Hematopoietic multipotent progenitor cell treated with erythropoietin and hydrocortisone succinate and interleukin-3 and kit ligand, for 15 days (in vitro differentiated cells): ENCODE data around the gene WDR3.

Source experiments
- DNase-seq: peaks from one replicate; pipeline ENCODE4 v3.0.0-alpha.2; 2015; ENCODE audit warnings: low spot score

The WDR3 gene

DNA sequence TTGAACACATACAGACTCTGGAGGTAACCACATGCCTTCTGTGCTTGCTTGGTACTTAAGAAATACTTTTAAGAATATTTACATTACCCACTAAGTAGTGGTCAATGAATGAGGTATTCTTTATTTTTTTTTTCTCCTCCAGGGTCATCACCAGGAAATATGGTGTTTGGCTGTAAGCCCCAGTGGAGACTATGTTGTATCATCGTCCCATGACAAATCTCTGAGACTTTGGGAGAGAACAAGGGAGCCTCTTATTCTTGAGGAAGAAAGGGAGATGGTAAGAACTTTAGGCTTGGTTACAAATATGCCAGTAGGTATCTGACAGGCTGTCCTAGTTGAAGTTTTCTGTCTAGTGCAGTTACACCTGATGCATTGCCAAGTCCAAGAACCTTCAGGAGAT is 22.8 kb downstream of the WDR3 start:
- DNase-seq = no peak

DNA sequence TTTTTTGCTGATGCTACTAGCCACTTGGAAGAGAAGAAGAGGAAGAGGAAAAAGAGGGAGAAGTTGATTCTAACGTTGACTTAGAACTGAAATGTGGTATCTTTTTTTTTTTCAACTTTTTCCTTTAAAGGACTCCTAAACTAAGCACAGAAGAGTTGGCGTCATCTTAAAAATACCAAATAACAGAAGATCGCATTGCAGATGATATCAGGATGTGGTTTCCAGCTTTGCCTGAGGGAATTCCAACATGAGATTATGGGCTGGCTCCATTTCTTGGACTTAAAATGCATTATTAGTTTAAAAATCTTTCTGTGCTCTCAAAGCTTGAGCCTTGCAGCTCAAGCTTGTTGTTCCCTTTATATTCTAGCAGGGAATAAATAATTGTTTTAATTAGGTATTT is 29.8 kb downstream of the WDR3 start:
- no peak for DNase-seq

DNA sequence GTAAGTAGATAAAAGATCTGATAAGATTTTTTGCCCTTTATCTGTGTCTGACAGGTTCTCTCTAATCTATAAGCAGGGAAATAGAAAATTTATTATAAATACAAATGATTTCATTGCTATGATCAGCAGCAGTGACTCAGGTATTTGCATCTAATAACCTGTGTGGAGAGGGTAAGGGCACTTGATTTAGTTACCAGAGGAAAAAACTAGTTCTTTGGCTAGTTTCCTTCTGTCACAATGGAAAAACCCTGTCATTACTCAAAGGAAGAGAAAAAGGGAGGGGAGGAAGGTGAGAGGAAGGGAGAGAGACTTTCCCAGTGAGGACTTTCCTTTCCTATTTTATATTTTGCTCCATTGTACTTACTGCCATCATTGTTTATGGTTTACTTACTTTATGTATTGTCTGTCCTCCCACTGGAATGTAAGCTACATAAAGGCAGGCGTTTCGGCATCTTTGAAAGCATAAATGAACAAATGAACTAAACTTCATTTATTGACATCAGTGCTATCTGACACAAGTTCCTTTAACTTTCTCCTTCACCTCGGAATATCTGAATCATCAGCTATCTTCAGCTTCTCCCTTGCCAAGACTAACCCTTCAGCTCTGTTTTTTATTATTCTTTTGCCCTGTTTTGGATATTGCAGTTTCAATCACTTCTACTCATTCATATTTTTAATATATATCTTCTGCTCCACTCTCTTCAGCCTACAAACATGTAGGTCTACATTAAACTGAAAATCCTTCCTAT is 34.9 kb downstream of the WDR3 start:
- no peak for DNase-seq

DNA sequence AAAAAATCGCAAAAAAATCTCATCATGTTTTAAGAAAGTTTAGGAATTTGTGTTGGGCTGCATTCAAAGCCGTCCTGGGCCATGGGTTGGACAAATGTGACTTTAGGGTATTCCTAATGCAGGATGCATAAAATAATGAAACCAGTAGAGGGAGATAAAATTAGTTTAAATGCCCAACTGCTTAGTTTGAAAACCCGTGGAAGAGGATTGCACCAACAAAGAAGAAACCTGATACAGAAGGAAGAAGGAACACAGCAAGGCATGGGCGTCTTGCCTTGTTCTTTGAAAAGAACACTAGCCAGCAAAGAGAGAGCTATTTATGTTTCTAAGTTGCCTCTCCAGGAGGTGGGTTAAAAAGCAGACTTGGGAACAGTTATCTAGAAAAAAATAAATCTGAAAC is 37.9 kb downstream of the WDR3 start:
- no peak for DNase-seq

DNA sequence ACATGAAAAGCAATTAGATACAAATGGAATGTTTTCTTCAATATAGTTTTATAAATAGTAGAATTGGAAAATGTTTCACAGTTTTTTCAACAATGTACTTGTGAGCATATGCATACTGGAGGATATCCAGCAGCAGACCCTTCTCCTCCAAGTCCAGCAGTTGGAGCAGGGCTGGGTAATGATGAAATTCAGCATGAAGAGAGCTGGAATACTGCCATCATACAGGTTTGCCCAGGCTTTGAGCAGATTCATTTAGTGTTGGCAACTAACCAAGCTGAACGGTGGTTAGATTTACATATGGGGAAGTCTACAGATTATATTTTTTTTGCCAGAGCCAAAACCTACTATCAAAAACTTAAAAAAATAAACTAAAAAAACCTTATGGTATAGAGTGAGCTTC is 38.3 kb downstream of the WDR3 start:
- DNase-seq = no peak

DNA sequence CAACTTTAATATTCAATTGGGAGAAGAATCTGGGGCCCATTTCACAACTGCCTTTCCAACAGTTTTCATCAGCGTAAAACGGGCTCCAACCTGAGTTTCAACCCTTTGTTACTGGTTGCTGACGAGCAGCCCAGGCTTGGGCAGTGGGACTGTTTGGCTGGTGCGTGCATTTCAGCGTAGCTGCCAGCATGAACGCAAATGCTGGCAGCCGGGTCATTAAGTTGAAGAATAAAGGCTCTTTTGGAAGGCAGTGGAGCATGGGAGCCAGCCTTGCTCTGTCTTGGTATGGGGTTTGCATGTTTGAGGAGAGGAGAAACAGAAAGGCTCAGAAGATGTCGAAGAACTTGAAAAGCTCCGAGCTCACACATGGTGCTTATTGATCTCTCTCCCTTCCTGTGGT is 40.7 kb downstream of the WDR3 start:
- no peak for DNase-seq

DNA sequence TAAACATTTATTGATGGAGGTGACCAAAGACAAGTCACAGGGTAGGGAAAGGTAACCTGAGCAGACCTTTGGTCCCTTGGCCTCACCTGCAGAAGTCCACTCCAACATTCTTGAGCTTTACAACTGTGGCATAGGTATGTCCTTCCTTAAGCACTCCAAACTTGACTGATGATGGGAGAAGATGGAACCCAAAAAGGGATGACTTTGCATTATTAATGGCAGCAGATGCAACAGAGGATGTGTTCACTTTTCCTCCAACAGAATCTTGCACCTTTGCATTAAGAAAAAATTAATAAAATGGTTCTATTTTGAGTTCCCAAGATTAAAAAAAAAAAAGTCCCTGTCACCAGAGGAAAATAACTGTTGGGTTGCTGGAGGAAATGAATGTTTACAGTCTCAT is 42.2 kb downstream of the WDR3 start:
- DNase-seq = no peak

DNA sequence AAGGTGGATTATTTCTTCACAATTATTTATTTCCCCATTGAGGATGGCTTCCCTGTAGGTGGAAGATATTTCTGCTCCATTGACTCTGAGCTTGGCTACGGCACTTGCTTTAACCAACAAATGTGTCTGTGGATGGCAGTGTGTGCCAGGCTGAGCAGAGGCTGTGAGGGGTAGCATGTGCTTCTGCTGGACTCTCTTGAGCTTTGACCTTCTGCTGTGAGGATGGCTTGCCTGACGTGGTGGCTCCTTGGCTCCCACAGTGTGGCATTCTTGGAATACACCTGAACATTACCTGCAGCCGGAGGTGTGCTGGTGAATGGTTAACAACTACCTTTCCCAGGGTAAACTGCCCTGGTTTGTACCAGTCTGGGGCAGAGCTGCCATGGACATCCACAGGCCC is 46.8 kb downstream of the WDR3 start:
- no peak for DNase-seq

DNA sequence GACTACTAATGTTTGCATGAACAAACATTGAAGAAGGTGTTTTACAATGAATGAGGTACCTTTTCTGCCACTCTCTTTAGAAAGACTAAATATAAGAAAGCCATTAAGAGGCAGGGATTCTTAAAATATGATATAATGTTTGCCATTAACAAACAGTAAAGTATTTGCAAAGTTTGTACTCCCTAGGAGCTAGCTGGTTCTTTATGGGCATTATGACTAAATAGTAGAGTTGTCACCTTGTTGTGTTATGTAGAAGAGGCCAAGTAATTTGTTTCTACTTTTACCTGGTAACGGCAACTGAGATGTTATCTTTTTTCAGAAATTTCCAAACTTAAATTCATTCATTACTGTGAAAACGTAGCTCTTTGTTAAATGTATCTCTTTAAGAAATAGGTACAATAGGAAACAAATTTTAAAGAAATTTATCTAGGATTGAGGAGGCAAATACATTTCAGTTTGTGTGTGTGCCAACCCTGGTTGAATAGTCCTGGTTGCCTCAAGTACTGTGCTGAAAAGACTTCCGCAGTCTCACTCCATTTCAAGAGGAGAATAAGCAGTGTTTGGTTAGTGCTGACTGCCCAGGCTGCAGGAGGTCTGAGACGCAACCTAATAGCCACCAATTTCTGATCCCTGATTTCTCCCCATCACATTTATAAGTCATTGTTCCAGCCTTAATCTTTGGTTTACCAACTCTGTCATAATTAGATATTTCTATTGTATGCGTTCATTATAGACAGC is 52.1 kb downstream of the WDR3 start:
- no peak for DNase-seq

DNA sequence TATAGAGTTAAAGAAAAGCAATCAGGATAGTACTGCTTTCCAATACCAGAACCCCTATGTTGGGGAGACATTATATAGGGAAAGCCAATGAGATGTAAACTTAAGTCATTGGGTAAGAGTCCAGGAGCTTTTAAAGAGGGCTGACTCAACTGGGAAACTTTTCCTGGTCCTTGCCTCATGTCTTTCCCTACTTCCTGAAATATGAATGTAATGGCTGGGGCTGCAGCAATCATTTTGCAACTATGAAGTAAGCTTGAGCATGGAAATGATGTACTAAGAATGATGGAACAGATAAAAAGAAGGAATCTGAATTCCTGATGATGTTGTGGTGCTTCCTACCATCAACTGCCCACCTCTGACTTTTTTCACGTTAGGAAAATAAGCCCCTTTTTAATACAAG is 55.7 kb downstream of the WDR3 start:
- DNase-seq = no peak

DNA sequence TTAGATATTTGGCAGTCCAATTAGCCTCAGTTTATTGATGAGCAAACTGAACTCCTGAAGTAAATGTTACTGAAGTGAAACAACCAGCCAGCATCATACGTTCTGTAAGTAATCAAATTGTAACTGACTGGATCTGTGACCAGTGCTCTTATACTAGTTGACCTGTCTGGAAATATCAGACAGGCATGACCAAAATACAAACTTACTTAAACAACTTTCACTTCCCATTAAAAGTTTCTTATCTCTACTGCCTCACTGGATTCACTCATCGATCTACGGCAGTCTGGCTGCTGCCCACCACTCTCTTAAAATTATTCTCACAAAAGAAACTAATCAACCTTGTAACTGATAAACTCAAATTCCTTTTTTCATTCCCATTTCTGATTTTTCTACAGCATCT is 56.4 kb downstream of the WDR3 start:
- no peak for DNase-seq

DNA sequence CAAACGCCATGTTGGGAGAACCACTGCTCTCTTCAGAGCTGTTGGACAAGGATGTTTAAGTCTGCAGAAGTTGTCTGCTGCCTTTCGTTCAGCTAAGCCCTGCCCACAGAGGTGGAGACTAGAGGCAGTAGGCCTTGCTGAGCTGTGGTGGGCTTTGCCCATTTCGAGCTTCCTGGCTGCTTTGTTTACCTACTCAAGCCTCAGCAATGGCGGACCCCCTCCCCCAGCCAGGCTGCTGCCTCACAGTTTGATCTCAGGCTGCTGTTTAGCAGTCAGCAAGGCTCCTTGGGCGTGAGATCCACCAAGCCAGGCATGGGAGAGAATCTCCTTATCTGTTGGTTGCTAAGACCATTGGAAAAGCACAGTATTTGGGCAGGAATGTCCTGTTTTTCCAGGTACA is 74.8 kb downstream of the WDR3 start:
- DNase-seq = no peak

DNA sequence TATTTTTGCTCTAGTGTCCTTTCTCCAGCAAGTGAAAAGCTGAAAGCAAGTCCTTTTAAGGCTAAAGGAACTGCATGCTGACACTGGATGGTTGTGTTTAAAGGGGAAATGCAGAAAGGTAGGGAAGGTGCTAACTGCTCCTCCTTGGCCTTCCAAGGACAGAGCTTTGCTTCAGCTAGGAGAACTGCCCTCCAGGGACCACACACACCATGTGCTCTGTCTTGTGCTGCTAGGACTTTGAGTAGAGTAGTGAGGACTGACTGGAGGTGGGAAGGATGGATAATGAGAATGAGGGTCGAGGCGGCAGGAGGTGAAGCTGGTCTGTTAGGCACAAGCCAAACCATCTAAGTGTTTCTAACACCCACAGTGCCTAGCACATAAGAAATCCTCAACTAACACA is 77.9 kb downstream of the WDR3 start:
- no peak for DNase-seq

DNA sequence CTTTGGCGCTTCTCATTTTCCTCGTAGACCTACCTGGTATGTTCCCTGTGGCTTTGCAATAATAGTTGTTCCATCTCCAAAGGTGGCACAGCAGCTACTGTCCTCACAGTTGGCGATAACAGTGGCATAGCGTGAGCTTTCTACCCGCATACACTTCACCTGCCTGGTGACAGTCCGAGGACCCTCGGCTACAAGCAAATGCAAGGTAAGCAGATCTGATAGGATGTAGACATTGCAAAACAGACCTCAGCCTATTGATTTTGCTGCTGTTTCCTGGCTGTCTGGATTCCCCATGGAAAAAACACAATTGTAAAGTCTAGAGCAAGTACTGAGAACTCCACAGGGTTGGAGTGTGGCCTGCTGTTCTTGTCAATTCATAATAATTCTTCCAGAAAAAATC is 78.5 kb downstream of the WDR3 start:
- DNase-seq = no peak

DNA sequence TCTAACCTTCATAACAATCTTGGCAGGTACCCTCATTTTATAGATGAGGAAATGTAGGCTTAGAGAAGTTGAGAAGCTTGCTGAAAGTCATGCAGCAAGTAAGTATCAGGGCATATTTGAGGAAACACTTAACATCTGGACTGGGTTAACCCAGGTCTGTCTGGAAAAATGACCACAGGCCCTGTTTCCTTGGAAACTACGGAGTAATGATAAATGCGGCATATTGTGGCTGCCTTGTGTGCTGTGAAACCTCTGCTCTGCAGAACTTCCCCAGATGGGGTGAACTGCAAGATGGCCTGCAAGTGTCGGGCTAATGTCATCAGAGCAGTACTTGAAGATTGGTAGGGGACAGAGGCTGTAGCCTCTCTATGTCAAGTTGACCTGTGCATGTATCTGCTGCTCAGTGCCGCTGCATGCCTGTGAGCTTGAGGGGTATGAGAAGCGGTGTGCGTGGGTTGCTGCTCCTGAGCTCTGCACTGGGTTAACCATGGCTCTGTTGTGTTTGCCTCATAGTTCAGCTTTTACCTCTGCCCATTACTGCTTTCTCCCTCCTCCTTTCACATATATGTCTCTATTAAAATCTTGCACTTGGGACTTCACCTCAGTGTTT is 83.1 kb downstream of the WDR3 start:
- DNase-seq = no peak

DNA sequence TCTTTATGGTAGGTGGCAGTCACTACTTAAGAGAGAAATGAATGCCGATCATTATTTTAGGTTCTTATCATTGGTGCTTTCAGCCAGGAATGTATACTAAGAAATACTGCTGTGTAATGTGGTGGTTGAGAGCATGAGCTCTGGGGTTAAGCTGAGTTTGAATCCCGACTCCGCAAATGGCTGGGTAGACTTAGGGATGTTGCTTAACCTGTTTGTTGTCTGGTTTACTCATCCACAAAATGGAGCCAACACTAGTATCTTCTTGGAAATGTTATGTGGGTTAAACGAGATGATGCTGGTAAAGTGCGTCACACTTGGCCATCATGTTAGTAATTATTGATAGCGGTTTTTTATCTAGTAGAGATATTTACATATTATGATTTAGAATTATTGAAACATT is 83.8 kb downstream of the WDR3 start:
- no peak for DNase-seq

DNA sequence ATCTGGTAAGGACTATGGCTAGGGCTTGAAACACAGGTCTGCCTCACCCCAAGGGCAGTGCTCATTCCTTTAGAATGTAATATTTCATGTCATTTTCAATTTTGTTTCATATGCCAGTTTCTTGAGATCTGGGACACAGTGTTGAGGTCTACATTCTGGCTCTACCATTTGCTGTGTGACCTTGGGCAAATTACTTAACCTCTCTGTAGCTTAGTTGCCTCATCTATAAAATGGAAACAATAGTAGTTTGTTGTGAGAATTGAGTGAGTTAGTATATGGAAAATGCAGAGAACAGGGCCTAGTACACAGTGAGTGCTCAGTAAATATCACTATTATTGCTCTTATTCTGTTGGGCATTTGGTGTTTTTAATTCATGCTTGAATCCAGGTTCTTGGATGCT is 84.4 kb downstream of the WDR3 start:
- no peak for DNase-seq
